ENCODE measurements around the gene IL4.

DNA sequence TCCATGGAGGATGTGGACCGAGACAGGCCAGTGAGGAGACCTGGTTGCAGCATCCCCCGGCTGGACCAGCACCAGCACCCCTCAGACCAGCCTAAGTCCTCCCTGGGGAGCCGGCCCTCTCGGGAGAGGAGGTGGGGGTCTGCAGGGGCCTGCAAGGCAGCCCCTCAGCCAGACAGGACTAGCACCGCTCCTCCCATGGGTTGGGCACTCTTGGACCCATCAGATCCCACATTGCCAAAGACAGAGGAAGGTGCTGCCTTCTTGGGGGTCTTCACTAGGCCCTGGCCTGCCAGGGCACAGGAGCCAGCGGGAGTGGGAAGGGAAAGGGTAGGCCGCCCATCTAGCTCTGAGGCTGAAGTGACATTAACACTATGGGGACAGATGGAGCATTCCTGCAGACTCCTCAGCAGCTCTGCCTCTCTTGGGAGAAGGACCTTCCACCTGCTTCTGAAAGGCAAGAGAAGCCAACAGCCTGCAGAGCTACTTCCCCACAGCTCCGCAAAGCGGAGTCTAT is 9.0 kb upstream of the IL4 start:
- TF ChIP-seq POLR2AphosphoS5 (IDR thresholded peaks at IDR 0.05; ENCODE audit: insufficient read depth, low read depth, low read length), result no peak
- TF ChIP-seq, protein P1, sequence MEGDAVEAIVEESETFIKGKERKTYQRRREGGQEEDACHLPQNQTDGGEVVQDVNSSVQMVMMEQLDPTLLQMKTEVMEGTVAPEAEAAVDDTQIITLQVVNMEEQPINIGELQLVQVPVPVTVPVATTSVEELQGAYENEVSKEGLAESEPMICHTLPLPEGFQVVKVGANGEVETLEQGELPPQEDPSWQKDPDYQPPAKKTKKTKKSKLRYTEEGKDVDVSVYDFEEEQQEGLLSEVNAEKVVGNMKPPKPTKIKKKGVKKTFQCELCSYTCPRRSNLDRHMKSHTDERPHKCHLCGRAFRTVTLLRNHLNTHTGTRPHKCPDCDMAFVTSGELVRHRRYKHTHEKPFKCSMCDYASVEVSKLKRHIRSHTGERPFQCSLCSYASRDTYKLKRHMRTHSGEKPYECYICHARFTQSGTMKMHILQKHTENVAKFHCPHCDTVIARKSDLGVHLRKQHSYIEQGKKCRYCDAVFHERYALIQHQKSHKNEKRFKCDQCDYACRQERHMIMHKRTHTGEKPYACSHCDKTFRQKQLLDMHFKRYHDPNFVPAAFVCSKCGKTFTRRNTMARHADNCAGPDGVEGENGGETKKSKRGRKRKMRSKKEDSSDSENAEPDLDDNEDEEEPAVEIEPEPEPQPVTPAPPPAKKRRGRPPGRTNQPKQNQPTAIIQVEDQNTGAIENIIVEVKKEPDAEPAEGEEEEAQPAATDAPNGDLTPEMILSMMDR (IDR thresholded peaks at IDR 0.05; ENCODE audit: extremely low read depth in 1 of 2, insufficient read depth in 1 of 2, low read depth in 1 of 2, low read length in 2 of 2), result no peak
- no peak for TF ChIP-seq POLR2A (IDR thresholded peaks at IDR 0.05; ENCODE audit: low read depth, low read length)
- TF ChIP-seq, protein P2, sequence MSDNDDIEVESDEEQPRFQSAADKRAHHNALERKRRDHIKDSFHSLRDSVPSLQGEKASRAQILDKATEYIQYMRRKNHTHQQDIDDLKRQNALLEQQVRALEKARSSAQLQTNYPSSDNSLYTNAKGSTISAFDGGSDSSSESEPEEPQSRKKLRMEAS (IDR thresholded peaks at IDR 0.05; ENCODE audit: insufficient read depth, insufficient read length), result no peak
